Stimulated activated CD8-positive, alpha-beta memory T cell treated with anti-CD3 and anti-CD28 coated beads, Interleukin-2, amount 100 ng/mL, for 1 hour (primary cell): ENCODE results near the gene EGFL8.
"Not testable (repeated sequence)": the region's sequence is repeated elsewhere in the genome, so short reads cannot be mapped to it uniquely, and the experiment has no call there.

ENCODE experiments used
- DNase-seq, 2 donors: peaks; one replicate each; pipeline ENCODE4 v3.0.0-alpha.2; 2020; ENCODE audit warnings: low read depth in 2 of 2

Gene EGFL8

GRCh38 chr6:32195902-32196681 is 31.7 kb downstream of the EGFL8 start:
- DNase-seq: peak; percentile 27 to 39

- no peak for DNase-seq
These were observed 32.6 kb downstream of the EGFL8 start for GRCh38 chr6:32196682-32197616.

GRCh38 chr6:32198345-32198696 is 33.9 kb downstream of the EGFL8 start:
- DNase-seq: no peak

- DNase-seq: no peak
These were observed 34.5 kb downstream of the EGFL8 start for GRCh38 chr6:32198866-32199265.

- no peak for DNase-seq
These were observed 36.5 kb downstream of the EGFL8 start for GRCh38 chr6:32200711-32201475.

GRCh38 chr6:32202186-32202585 is 37.8 kb downstream of the EGFL8 start:
- DNase-seq: no peak

- no peak for DNase-seq
These were observed 39.3 kb downstream of the EGFL8 start for GRCh38 chr6:32203426-32204267.

- DNase-seq: no peak
These were observed 39.9 kb downstream of the EGFL8 start for GRCh38 chr6:32204268-32204715.

GRCh38 chr6:32208996-32209395 is 44.6 kb downstream of the EGFL8 start:
- no peak for DNase-seq

- DNase-seq: no peak
These were observed 45.8 kb downstream of the EGFL8 start for GRCh38 chr6:32210191-32210601.

- not testable (repeated sequence) for DNase-seq
These were observed 47.0 kb downstream of the EGFL8 start for GRCh38 chr6:32211432-32211831.

- no peak for DNase-seq
These were observed 47.8 kb downstream of the EGFL8 start for GRCh38 chr6:32212076-32212760.

- DNase-seq: no peak
These were observed 49.3 kb downstream of the EGFL8 start for GRCh38 chr6:32213649-32214048.

- DNase-seq: no peak
These were observed 49.7 kb downstream of the EGFL8 start for GRCh38 chr6:32214126-32214525.

GRCh38 chr6:32215617-32216016 is 51.2 kb downstream of the EGFL8 start:
- DNase-seq: no peak

GRCh38 chr6:32216285-32216684 is 51.9 kb downstream of the EGFL8 start:
- DNase-seq: no peak

- no peak for DNase-seq
These were observed 52.6 kb downstream of the EGFL8 start for GRCh38 chr6:32216998-32217397.
